Natural killer cell (primary cell): ENCODE results near the gene ST3GAL4. TPM values are rescaled to one million over a fixed set of nuclear protein-coding genes. Genes with fewer than 3 reads are reported as not detected.

ENCODE experiments used
- ATAC-seq, 3 donors: fragments of 150-1000 bp in 2 of 3; fragments of 200-7000 bp in 1 of 3; cut with Tn5 transposase; 1 replicate in 1 of 3; 2 replicates in 2 of 3; pipeline ENCODE4 v1.10.0; 2021; ENCODE audit warnings: mild to moderate bottlenecking in 2 of 3, moderate library complexity in 2 of 3
- DNase-seq, 2 donors: peaks; one replicate each; pipeline versions ENCODE4 v3.0.0 to v3.0.0-alpha.2; 2013 to 2021; ENCODE audit warnings: mixed read lengths in 1 of 2
- H3K27ac ChIP-seq: one replicate; pipeline ENCODE4 v1.5.1; 2013; ENCODE audit warnings: mild to moderate bottlenecking, low read length
- H3K27me3 ChIP-seq: one replicate; pipeline ENCODE4 v1.6.1; 2013; ENCODE audit warnings: low read length; ENCODE audit not compliant: control insufficient read depth, insufficient read depth
- H3K36me3 ChIP-seq: one replicate; pipeline ENCODE4 v1.6.1; 2013; ENCODE audit warnings: low read length; ENCODE audit not compliant: control insufficient read depth, insufficient read depth
- H3K4me1 ChIP-seq: one replicate; pipeline ENCODE4 v1.6.1; 2013; ENCODE audit warnings: low read length; ENCODE audit not compliant: control insufficient read depth, insufficient read depth
- H3K4me3 ChIP-seq: one replicate; pipeline ENCODE4 v1.5.1; 2013; ENCODE audit warnings: low read length
- H3K9me3 ChIP-seq: one replicate; pipeline ENCODE4 v1.6.1; 2013; ENCODE audit warnings: low read length; ENCODE audit not compliant: control insufficient read depth, insufficient read depth
- H3K27ac Mint-ChIP-seq, 2 donors: one replicate each; pipeline ENCODE4 v1.8.0; 2022; ENCODE audit warnings: mild to moderate bottlenecking in 2 of 2, mixed read lengths in 2 of 2, moderate library complexity in 1 of 2
- H3K27me3 Mint-ChIP-seq, 2 donors: one replicate each; pipeline ENCODE4 v1.8.0; 2022; ENCODE audit warnings: low read depth in 2 of 2, mixed read lengths in 2 of 2
- H3K36me3 Mint-ChIP-seq: one replicate; pipeline ENCODE4 v1.8.0; 2022; ENCODE audit warnings: mixed read lengths
- H3K4me1 Mint-ChIP-seq, 2 donors: one replicate each; pipeline ENCODE4 v1.8.0; 2022; ENCODE audit warnings: mixed read lengths in 2 of 2
- H3K4me3 Mint-ChIP-seq: one replicate; pipeline ENCODE4 v1.8.0; 2022; ENCODE audit warnings: mild to moderate bottlenecking, moderate library complexity, mixed read lengths
- H3K9me3 Mint-ChIP-seq, 2 donors: one replicate each; pipeline ENCODE4 v1.8.0; 2022; ENCODE audit warnings: mixed read lengths in 2 of 2
- WGBS: methylation state at CpG from one replicate; pipeline ENCODE4 v1.1.7; 2013; ENCODE audit warnings: missing lambda C conversion rate; ENCODE audit not compliant: insufficient coverage; 5-methylcytosine and 5-hydroxymethylcytosine counted together
- intact Hi-C: fragments of 100-400 bp; cut with micrococcal nuclease; formaldehyde crosslinking; loops from one replicate; pipeline ENCODE4 v1.14.2; 2022
- total RNA-seq, 4 donors: library from RNA; stranded (reverse); fragments of 120-200 nt in 1 of 4; gene quantifications; one replicate each; pipeline versions ENCODE4 v1.2.3 to v1.2.4, GENCODE V29; 2013 to 2022
- TF ChIP-seq, protein P1 (sequence below): fragments of 200-600 bp; IDR thresholded peaks from one replicate; pipeline ENCODE4 v1.8.0; 2022; ENCODE audit warnings: antibody characterized with exemption

Gene ST3GAL4
- total RNA-seq, 3 donors from 2014 or later (not counting 1 experiment from before 2014, with no cell fraction given) = 43.3 to 57.6 (median 47.3) TPM

DNA sequence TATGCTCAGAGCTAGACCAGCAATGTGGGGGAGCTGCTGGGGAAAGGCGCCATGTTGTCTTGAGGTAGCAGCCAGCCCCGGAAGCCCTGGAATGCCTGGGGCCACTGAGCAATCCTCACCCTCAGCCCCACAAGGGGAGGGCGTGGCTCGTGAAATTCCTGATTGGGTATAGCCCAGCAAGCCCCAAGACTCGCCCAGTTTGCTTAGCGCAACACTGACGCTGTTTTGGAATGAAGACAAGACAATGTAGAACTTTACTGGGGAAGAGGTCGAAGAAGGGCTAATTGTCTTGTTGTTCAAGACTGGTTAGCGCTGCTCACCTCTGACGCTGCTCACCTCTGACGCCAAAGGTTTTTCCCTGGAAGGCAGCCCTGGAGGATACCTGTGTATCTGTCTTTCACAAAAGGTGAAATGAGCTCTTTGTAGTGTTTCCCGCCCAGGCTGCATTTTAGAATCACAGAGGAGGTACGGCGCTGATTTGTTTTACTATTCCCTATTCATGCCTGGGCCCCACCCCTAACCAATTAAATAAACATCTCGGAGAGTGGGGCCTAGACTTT lies 47.6 kb downstream of the ST3GAL4 start:
- 97% methylated on average over 15 of the region's 15 CpGs for WGBS
- no peak overlapping the region for H3K4me3 Mint-ChIP-seq
- no peak overlapping the region for H3K4me3 ChIP-seq
- H3K9me3 Mint-ChIP-seq = no peaks in the 10 kb centered on the region
- no peaks in the 10 kb centered on the region for H3K27me3 Mint-ChIP-seq
- peaks cover 26 to 46% of the 10 kb centered on the region in 2 donors for H3K4me1 Mint-ChIP-seq
- TF ChIP-seq, protein P1, sequence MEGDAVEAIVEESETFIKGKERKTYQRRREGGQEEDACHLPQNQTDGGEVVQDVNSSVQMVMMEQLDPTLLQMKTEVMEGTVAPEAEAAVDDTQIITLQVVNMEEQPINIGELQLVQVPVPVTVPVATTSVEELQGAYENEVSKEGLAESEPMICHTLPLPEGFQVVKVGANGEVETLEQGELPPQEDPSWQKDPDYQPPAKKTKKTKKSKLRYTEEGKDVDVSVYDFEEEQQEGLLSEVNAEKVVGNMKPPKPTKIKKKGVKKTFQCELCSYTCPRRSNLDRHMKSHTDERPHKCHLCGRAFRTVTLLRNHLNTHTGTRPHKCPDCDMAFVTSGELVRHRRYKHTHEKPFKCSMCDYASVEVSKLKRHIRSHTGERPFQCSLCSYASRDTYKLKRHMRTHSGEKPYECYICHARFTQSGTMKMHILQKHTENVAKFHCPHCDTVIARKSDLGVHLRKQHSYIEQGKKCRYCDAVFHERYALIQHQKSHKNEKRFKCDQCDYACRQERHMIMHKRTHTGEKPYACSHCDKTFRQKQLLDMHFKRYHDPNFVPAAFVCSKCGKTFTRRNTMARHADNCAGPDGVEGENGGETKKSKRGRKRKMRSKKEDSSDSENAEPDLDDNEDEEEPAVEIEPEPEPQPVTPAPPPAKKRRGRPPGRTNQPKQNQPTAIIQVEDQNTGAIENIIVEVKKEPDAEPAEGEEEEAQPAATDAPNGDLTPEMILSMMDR = no peak
- no peaks in the 10 kb centered on the region for H3K36me3 Mint-ChIP-seq
- H3K27ac ChIP-seq = no peak overlapping the region
- no peak for ATAC-seq
- intact Hi-C loops = no loop called here
- DNase-seq = no peak
- H3K9me3 ChIP-seq = no peaks in the 10 kb centered on the region
- H3K4me1 ChIP-seq = no peaks in the 10 kb centered on the region
- H3K36me3 ChIP-seq = peaks cover 10% of the 10 kb centered on the region
- no peak overlapping the region for H3K27ac Mint-ChIP-seq
- no peaks in the 10 kb centered on the region for H3K27me3 ChIP-seq

DNA sequence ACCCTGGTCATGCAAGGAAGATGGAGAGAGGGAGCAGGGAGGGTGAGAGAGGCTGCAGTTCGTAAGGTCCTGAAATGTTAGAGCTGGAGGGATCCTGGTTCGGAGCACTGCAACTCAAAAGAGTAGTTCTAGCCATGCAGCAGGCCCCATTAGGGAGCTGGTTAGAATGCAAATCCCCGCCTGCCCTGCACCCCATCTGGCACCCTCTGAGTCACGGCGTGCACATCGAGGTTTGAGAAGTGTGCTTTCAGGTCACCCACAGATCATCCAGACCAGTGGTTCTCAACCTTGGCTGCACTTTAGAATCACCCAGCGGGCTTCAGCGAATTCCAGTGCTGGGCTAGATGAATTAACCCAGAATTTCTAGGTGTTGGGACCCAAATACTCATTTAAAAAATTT lies 48.2 kb downstream of the ST3GAL4 start:
- H3K4me3 ChIP-seq = no peak overlapping the region
- H3K27me3 ChIP-seq = no peaks in the 10 kb centered on the region
- TF ChIP-seq, protein P1 = no peak
- Mint-ChIP-seq H3K4me1 (peaks cover 26 to 41% of the 10 kb centered on the region in 2 donors), H3K36me3 (no peaks in the 10 kb centered on the region), H3K27me3 (no peaks in the 10 kb centered on the region), H3K9me3 (no peaks in the 10 kb centered on the region), H3K4me3 (no peak overlapping the region), H3K27ac (no peak overlapping the region)
- H3K4me1 ChIP-seq = no peaks in the 10 kb centered on the region
- no peak for DNase-seq
- intact Hi-C loops = no loop called here
- no peak overlapping the region for H3K27ac ChIP-seq
- no peak for ATAC-seq
- 69% methylated on average over 8 of the region's 8 CpGs for whole genome bisulfite sequencing
- no peaks in the 10 kb centered on the region for H3K9me3 ChIP-seq
- peaks cover 14% of the 10 kb centered on the region for H3K36me3 ChIP-seq

- intact Hi-C loops = no loop called here
- Histone ChIP-seq H3K4me1 (no peaks in the 10 kb centered on the region), H3K36me3 (peaks cover 20% of the 10 kb centered on the region), H3K27ac (no peak overlapping the region), H3K27me3 (no peaks in the 10 kb centered on the region), H3K9me3 (no peaks in the 10 kb centered on the region), H3K4me3 (no peak overlapping the region)
- Mint-ChIP-seq H3K4me1 (peaks cover 26 to 41% of the 10 kb centered on the region in 2 donors), H3K27me3 (no peaks in the 10 kb centered on the region), H3K4me3 (no peak overlapping the region), H3K36me3 (peaks cover 6% of the 10 kb centered on the region), H3K27ac (peak overlapping the region in 1 of 2 donors; percentile 39), H3K9me3 (no peaks in the 10 kb centered on the region)
- DNase-seq = no peak
- no peak for ATAC-seq
- WGBS = 95% methylated on average over 5 of the region's 5 CpGs
- TF ChIP-seq, protein P1 = no peak
Measured at GRCh38 chr11:126404367-126404766, 48.9 kb downstream of the ST3GAL4 start.

GRCh38 chr11:126405374-126405773 lies 49.9 kb downstream of the ST3GAL4 start:
- TF ChIP-seq, protein P1 = no peak
- Histone ChIP-seq H3K27ac (no peak overlapping the region), H3K27me3 (no peaks in the 10 kb centered on the region), H3K4me3 (no peak overlapping the region), H3K4me1 (no peaks in the 10 kb centered on the region), H3K9me3 (no peaks in the 10 kb centered on the region), H3K36me3 (peaks cover 20% of the 10 kb centered on the region)
- no peaks in the 10 kb centered on the region for H3K27me3 Mint-ChIP-seq
- ATAC-seq (no peak), DNase-seq (no peak)
- H3K4me3 Mint-ChIP-seq = no peak overlapping the region
- no peaks in the 10 kb centered on the region for H3K9me3 Mint-ChIP-seq
- H3K4me1 Mint-ChIP-seq = peaks cover 24 to 39% of the 10 kb centered on the region in 2 donors
- H3K36me3 Mint-ChIP-seq = peaks cover 8% of the 10 kb centered on the region
- 88% methylated on average over 3 of the region's 3 CpGs for WGBS
- peak overlapping the region in 1 of 2 donors; percentile 38 for H3K27ac Mint-ChIP-seq
- intact Hi-C loops = no loop called here
